ENCODE measurements around the gene SLC4A8.

SLC4A8 gene

GRCh38 chr12:51390457-51390856, 34.2 kb upstream of the SLC4A8 start:
- Mint-ChIP-seq H3K4me3 (peak overlapping the region; percentile 90 to 99), H3K36me3 (peaks cover 17 to 35% of the 10 kb centered on the region in 2 donors), H3K27ac (peak overlapping the region; percentile 99), H3K4me1 (peaks cover 64 to 82% of the 10 kb centered on the region in 2 donors), H3K9me3 (no peaks in the 10 kb centered on the region), H3K27me3 (no peaks in the 10 kb centered on the region)
- ATAC-seq (replicated peaks) = peak; percentile 3 to 5
- no peak for DNase-seq

- H3K36me3 Mint-ChIP-seq = peaks cover 17 to 32% of the 10 kb centered on the region in 2 donors
- peak; percentile 40 to 44 for ATAC-seq (replicated peaks)
- peaks cover 69 to 86% of the 10 kb centered on the region in 2 donors for H3K4me1 Mint-ChIP-seq
- H3K9me3 Mint-ChIP-seq = no peaks in the 10 kb centered on the region
- H3K27ac Mint-ChIP-seq = peak overlapping the region; percentile 99
- H3K27me3 Mint-ChIP-seq = no peaks in the 10 kb centered on the region
- peak overlapping the region; percentile 90 to 99 for H3K4me3 Mint-ChIP-seq
- peak; percentile 33 for DNase-seq
These were observed 33.7 kb upstream of the SLC4A8 start for GRCh38 chr12:51390891-51391282.

- H3K27ac Mint-ChIP-seq = peak within 1 kb of the TSS; percentile 99
- H3K4me1 Mint-ChIP-seq = peaks cover 68 to 87% of the 10 kb centered on the region in 2 donors
- no peaks in the 10 kb centered on the region for H3K9me3 Mint-ChIP-seq
- H3K4me3 Mint-ChIP-seq = peak within 1 kb of the TSS; percentile 90 to 99
- peaks cover 14 to 29% of the 10 kb centered on the region in 2 donors for H3K36me3 Mint-ChIP-seq
- no peaks in the 10 kb centered on the region for H3K27me3 Mint-ChIP-seq
- DNase-seq (peak; percentile 61), ATAC-seq (replicated peaks) (peak; percentile 61 to 69)
These were observed 33.1 kb upstream of the SLC4A8 start, which contains the start of gene GALNT6 for GRCh38 chr12:51391283-51392123. TSS of gene GALNT6 (minus strand) at chr12:51391406. CDS start at chr12:51379781, 11,625 bp downstream.

- Mint-ChIP-seq H3K27ac (peak overlapping the region; percentile 93), H3K9me3 (no peaks in the 10 kb centered on the region), H3K4me1 (peaks cover 62 to 77% of the 10 kb centered on the region in 2 donors), H3K36me3 (peaks cover 11 to 20% of the 10 kb centered on the region in 2 donors), H3K4me3 (peak overlapping the region; percentile 90 to 99), H3K27me3 (no peaks in the 10 kb centered on the region)
- ATAC-seq (replicated peaks) (peak; percentile 16 to 32), DNase-seq (no peak)
These were observed 31.9 kb upstream of the SLC4A8 start for GRCh38 chr12:51392556-51393237.

- peaks cover 55 to 75% of the 10 kb centered on the region in 2 donors for H3K4me1 Mint-ChIP-seq
- ATAC-seq (replicated peaks) (no peak), DNase-seq (no peak)
- no peaks in the 10 kb centered on the region for H3K27me3 Mint-ChIP-seq
- peaks cover 3 to 9% of the 10 kb centered on the region in 2 donors for H3K36me3 Mint-ChIP-seq
- peak overlapping the region; percentile 90 to 99 for H3K4me3 Mint-ChIP-seq
- H3K27ac Mint-ChIP-seq = no peak overlapping the region
- no peaks in the 10 kb centered on the region for H3K9me3 Mint-ChIP-seq
These were observed 30.7 kb upstream of the SLC4A8 start for GRCh38 chr12:51393676-51394545.

- Mint-ChIP-seq H3K4me3 (peak overlapping the region; percentile 67 to 77), H3K27ac (peak overlapping the region; percentile 75), H3K36me3 (peaks cover 0 to 3% of the 10 kb centered on the region in 2 donors), H3K27me3 (no peaks in the 10 kb centered on the region), H3K9me3 (no peaks in the 10 kb centered on the region), H3K4me1 (peaks cover 43 to 66% of the 10 kb centered on the region in 2 donors)
- ATAC-seq (replicated peaks) = peak; percentile 45 to 57
- DNase-seq = peak; percentile 28
These were observed 29.1 kb upstream of the SLC4A8 start for GRCh38 chr12:51395283-51396230.

GRCh38 chr12:51397670-51398069, 27.0 kb upstream of the SLC4A8 start:
- DNase-seq = no peak
- H3K9me3 Mint-ChIP-seq = no peaks in the 10 kb centered on the region

GRCh38 chr12:51399891-51400290, 24.7 kb upstream of the SLC4A8 start:
- ATAC-seq (replicated peaks) (no peak), DNase-seq (no peak)
- Mint-ChIP-seq H3K4me1 (peaks cover 24 to 42% of the 10 kb centered on the region in 2 donors), H3K27ac (no peak overlapping the region), H3K4me3 (no peak overlapping the region), H3K9me3 (no peaks in the 10 kb centered on the region), H3K36me3 (peaks cover 0 to 1% of the 10 kb centered on the region in 2 donors), H3K27me3 (no peaks in the 10 kb centered on the region)

More at GRCh38 chr12:51397670-51398069, 27.0 kb upstream of the SLC4A8 start:
- no peak overlapping the region for H3K4me3 Mint-ChIP-seq
- peaks cover 35 to 54% of the 10 kb centered on the region in 2 donors for H3K4me1 Mint-ChIP-seq
- H3K27me3 Mint-ChIP-seq = no peaks in the 10 kb centered on the region
- no peak overlapping the region for H3K27ac Mint-ChIP-seq
- H3K36me3 Mint-ChIP-seq = no peaks in the 10 kb centered on the region
- no peak for ATAC-seq (replicated peaks)

- H3K27me3 Mint-ChIP-seq = no peaks in the 10 kb centered on the region
- peaks cover 14 to 31% of the 10 kb centered on the region in 2 donors for H3K4me1 Mint-ChIP-seq
- H3K9me3 Mint-ChIP-seq = no peaks in the 10 kb centered on the region
- no peak overlapping the region for H3K4me3 Mint-ChIP-seq
- peaks cover 0 to 1% of the 10 kb centered on the region in 2 donors for H3K36me3 Mint-ChIP-seq
- ATAC-seq (replicated peaks) = no peak
- H3K27ac Mint-ChIP-seq = no peak overlapping the region
- no peak for DNase-seq
These were observed 23.6 kb upstream of the SLC4A8 start for GRCh38 chr12:51401020-51401419.

- H3K4me1 Mint-ChIP-seq = peaks cover 14 to 27% of the 10 kb centered on the region in 2 donors
These were observed 23.1 kb upstream of the SLC4A8 start for GRCh38 chr12:51401486-51401885.

GRCh38 chr12:51401900-51402299, 22.7 kb upstream of the SLC4A8 start:
- H3K9me3 Mint-ChIP-seq = no peaks in the 10 kb centered on the region
- no peak overlapping the region for H3K4me3 Mint-ChIP-seq
- no peak overlapping the region for H3K27ac Mint-ChIP-seq
- DNase-seq = no peak
- H3K4me1 Mint-ChIP-seq = peaks cover 14 to 27% of the 10 kb centered on the region in 2 donors
- ATAC-seq (replicated peaks) = no peak
- no peaks in the 10 kb centered on the region for H3K27me3 Mint-ChIP-seq
- H3K36me3 Mint-ChIP-seq = peaks cover 0 to 1% of the 10 kb centered on the region in 2 donors

More at GRCh38 chr12:51401486-51401885, 23.1 kb upstream of the SLC4A8 start:
- H3K36me3 Mint-ChIP-seq = peaks cover 0 to 1% of the 10 kb centered on the region in 2 donors
- ATAC-seq (replicated peaks) (no peak), DNase-seq (no peak)
- no peak overlapping the region for H3K4me3 Mint-ChIP-seq
- no peaks in the 10 kb centered on the region for H3K27me3 Mint-ChIP-seq
- H3K27ac Mint-ChIP-seq = peak overlapping the region; percentile 9
- no peaks in the 10 kb centered on the region for H3K9me3 Mint-ChIP-seq

GRCh38 chr12:51403159-51403558, 21.5 kb upstream of the SLC4A8 start:
- Mint-ChIP-seq H3K27ac (no peak overlapping the region), H3K4me3 (no peak overlapping the region), H3K9me3 (no peaks in the 10 kb centered on the region), H3K27me3 (no peaks in the 10 kb centered on the region), H3K36me3 (peaks cover 0 to 1% of the 10 kb centered on the region in 2 donors), H3K4me1 (peaks cover 11 to 24% of the 10 kb centered on the region in 2 donors)
- peak in 1 of 2 donors; percentile 57 for ATAC-seq (replicated peaks)
- no peak for DNase-seq

GRCh38 chr12:51403681-51404136, 20.9 kb upstream of the SLC4A8 start:
- Mint-ChIP-seq H3K9me3 (no peaks in the 10 kb centered on the region), H3K36me3 (peaks cover 0 to 1% of the 10 kb centered on the region in 2 donors), H3K27ac (no peak overlapping the region), H3K27me3 (no peaks in the 10 kb centered on the region), H3K4me1 (peaks cover 10 to 19% of the 10 kb centered on the region in 2 donors), H3K4me3 (no peak overlapping the region)
- DNase-seq = no peak
- ATAC-seq (replicated peaks) = no peak

Measured in stimulated activated naive B cell treated with anti-CD40 and anti-IgM and Interleukin-4, amounts not matched to agents 10 μg/mL and 1 μg/mL and 100 μg/mL, for 72 hours (primary cell).